ENCODE data around the gene ENTPD3. TPM values are rescaled to one million over a fixed set of nuclear protein-coding genes. Genes with fewer than 3 reads are reported as not detected.

ENTPD3 gene
- total RNA-seq, 1 experiment from 2014 or later: not detected

- Mint-ChIP-seq H3K36me3 (ENCODE audit: insufficient read depth, unreplicated experiment) (no peaks in the 10 kb centered on the region), H3K4me1 (ENCODE audit: low read depth, unreplicated experiment) (no peaks in the 10 kb centered on the region), H3K27ac (ENCODE audit: unreplicated experiment) (no peak overlapping the region), H3K27me3 (ENCODE audit: insufficient read depth, unreplicated experiment) (peaks cover 3% of the 10 kb centered on the region), H3K4me3 (ENCODE audit: unreplicated experiment) (no peak overlapping the region), H3K9me3 (ENCODE audit: unreplicated experiment) (no peaks in the 10 kb centered on the region)
- no TSS peak for BruUV-seq (replicated peaks)
- Histone ChIP-seq H3K27me3 (replicated peaks; ENCODE audit: control insufficient read depth, insufficient read depth, low read length) (no peaks in the 10 kb centered on the region), H3K36me3 (ENCODE audit: control insufficient read depth, insufficient read depth, low read length) (no peaks in the 10 kb centered on the region), H3K4me3 (ENCODE audit: low read depth, low read length) (no peak overlapping the region), H3K4me1 (no peaks in the 10 kb centered on the region), H3K9me3 (no peaks in the 10 kb centered on the region)
- TF ChIP-seq, protein P1, sequence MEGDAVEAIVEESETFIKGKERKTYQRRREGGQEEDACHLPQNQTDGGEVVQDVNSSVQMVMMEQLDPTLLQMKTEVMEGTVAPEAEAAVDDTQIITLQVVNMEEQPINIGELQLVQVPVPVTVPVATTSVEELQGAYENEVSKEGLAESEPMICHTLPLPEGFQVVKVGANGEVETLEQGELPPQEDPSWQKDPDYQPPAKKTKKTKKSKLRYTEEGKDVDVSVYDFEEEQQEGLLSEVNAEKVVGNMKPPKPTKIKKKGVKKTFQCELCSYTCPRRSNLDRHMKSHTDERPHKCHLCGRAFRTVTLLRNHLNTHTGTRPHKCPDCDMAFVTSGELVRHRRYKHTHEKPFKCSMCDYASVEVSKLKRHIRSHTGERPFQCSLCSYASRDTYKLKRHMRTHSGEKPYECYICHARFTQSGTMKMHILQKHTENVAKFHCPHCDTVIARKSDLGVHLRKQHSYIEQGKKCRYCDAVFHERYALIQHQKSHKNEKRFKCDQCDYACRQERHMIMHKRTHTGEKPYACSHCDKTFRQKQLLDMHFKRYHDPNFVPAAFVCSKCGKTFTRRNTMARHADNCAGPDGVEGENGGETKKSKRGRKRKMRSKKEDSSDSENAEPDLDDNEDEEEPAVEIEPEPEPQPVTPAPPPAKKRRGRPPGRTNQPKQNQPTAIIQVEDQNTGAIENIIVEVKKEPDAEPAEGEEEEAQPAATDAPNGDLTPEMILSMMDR (IDR thresholded peaks at IDR 0.05; ENCODE audit: insufficient read depth in 1 of 2, low read depth in 1 of 2, low read length in 1 of 2, severe bottlenecking in 1 of 2, unreplicated experiment in 1 of 2): no peak
- ChIA-PET CTCF (no interaction called here), POLR2A (no interaction called here)
- DNase-seq: no peak
- intact Hi-C loops (cut with micrococcal nuclease; ENCODE audit: unreplicated experiment): no loop called here
Measured at GRCh38 chr3:40427045-40427669, 40.2 kb downstream of the ENTPD3 start.

DNA sequence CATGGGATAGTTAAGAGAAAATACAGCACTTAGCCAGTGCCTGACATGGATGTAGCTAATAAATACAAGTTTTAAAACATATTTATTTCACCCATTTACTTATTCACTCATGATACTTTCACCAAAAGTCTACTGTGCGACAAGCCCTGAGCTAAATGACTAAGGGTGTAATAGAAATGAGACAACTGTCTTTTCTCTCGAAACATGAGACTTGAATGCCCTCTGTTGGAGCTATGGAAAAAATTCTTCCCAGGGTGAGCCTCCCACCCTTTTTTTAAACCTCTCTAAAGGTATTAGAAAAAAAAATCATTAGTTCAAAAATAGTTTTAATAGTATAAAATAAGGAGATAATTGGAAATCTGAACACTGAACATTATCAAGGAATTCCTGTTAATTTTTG is 45.8 kb downstream of the ENTPD3 start:
- no peaks in the 10 kb centered on the region for H3K4me1 Mint-ChIP-seq (ENCODE audit: low read depth, unreplicated experiment)
- H3K27me3 Mint-ChIP-seq (ENCODE audit: insufficient read depth, unreplicated experiment): peaks cover 11% of the 10 kb centered on the region
- TF ChIP-seq, protein P1 (IDR thresholded peaks at IDR 0.05; ENCODE audit: insufficient read depth in 1 of 2, low read depth in 1 of 2, low read length in 1 of 2, severe bottlenecking in 1 of 2, unreplicated experiment in 1 of 2): peak in 1 of 2 experiments; percentile 25
- no peak overlapping the region for H3K27ac Mint-ChIP-seq (ENCODE audit: unreplicated experiment)
- H3K4me1 ChIP-seq: no peaks in the 10 kb centered on the region
- BruUV-seq (replicated peaks): no TSS peak
- no peak overlapping the region for H3K4me3 Mint-ChIP-seq (ENCODE audit: unreplicated experiment)
- H3K9me3 ChIP-seq: no peaks in the 10 kb centered on the region
- no peaks in the 10 kb centered on the region for H3K36me3 Mint-ChIP-seq (ENCODE audit: insufficient read depth, unreplicated experiment)
- H3K36me3 ChIP-seq (ENCODE audit: control insufficient read depth, insufficient read depth, low read length): no peaks in the 10 kb centered on the region
- intact Hi-C loops (cut with micrococcal nuclease; ENCODE audit: unreplicated experiment): loop anchor here (1.0 kb wide), 1 partner anchor 105 kb away; no protein-coding TSS in a partner anchor
- no peak for DNase-seq
- H3K4me3 ChIP-seq (ENCODE audit: low read depth, low read length): no peak overlapping the region
- H3K9me3 Mint-ChIP-seq (ENCODE audit: unreplicated experiment): no peaks in the 10 kb centered on the region
- no peaks in the 10 kb centered on the region for H3K27me3 ChIP-seq (replicated peaks; ENCODE audit: control insufficient read depth, insufficient read depth, low read length)
- ChIA-PET POLR2A (interaction anchor here (0.6 kb wide), 1 partner anchor 99 kb away, joined by 4 read pairs; no protein-coding TSS in a partner anchor), CTCF (interaction anchor here (0.5 to 1.1 kb wide), 3 partner anchors 68 to 110 kb away, joined by 3 to 12 read pairs (median 3); no protein-coding TSS in a partner anchor)

DNA sequence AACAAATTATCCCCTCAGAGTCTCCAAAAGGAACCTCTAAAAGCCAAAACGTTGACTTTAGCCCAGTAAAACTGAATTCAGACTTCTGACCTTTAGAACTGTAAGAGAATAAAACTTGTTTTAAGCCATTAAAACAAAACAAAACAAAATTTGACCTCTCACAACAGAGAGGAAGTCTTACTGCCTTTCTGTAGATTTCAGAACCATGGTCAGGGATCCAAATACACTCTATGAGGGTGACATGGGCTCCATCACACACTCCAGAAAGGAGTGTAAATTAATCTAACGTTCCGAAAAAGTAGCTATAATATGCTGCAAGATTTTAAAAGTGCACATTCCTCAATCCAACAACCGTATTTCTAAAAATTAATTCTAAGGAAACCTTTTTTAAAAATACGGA is 50.9 kb downstream of the ENTPD3 start:
- Mint-ChIP-seq H3K27me3 (ENCODE audit: insufficient read depth, unreplicated experiment) (peaks cover 8% of the 10 kb centered on the region), H3K36me3 (ENCODE audit: insufficient read depth, unreplicated experiment) (no peaks in the 10 kb centered on the region), H3K9me3 (ENCODE audit: unreplicated experiment) (no peaks in the 10 kb centered on the region), H3K4me1 (ENCODE audit: low read depth, unreplicated experiment) (no peaks in the 10 kb centered on the region), H3K27ac (ENCODE audit: unreplicated experiment) (no peak overlapping the region), H3K4me3 (ENCODE audit: unreplicated experiment) (no peak overlapping the region)
- ChIA-PET CTCF (no interaction called here), POLR2A (no interaction called here)
- Histone ChIP-seq H3K36me3 (ENCODE audit: control insufficient read depth, insufficient read depth, low read length) (no peaks in the 10 kb centered on the region), H3K27me3 (replicated peaks; ENCODE audit: control insufficient read depth, insufficient read depth, low read length) (no peaks in the 10 kb centered on the region), H3K4me1 (no peaks in the 10 kb centered on the region), H3K9me3 (no peaks in the 10 kb centered on the region), H3K4me3 (ENCODE audit: low read depth, low read length) (no peak overlapping the region)
- no TSS peak for BruUV-seq (replicated peaks)
- intact Hi-C loops (cut with micrococcal nuclease; ENCODE audit: unreplicated experiment): no loop called here
- TF ChIP-seq, protein P1 (IDR thresholded peaks at IDR 0.05; ENCODE audit: insufficient read depth in 1 of 2, low read depth in 1 of 2, low read length in 1 of 2, severe bottlenecking in 1 of 2, unreplicated experiment in 1 of 2): no peak
- no peak for DNase-seq

All from Caco-2 (cell line).